H9 (cell line): ENCODE results near the gene PAQR4. TPM values are rescaled to one million over a fixed set of nuclear protein-coding genes. Genes with fewer than 3 reads are reported as not detected.

Experiments
- DNase-seq: peaks from one replicate; pipeline ENCODE4 v3.0.0-alpha.2; 2017
- H2AFZ ChIP-seq: one replicate; pipeline ENCODE4 v1.6.1; 2013; ENCODE audit warnings: mild to moderate bottlenecking, low read length, control low read depth, moderate library complexity
- H2AK5ac ChIP-seq: 2 replicates; pipeline ENCODE4 v1.6.1; 2013; ENCODE audit warnings: low read length, control low read depth, mixed read lengths; ENCODE audit not compliant: insufficient read length
- H2BK120ac ChIP-seq: one replicate; pipeline ENCODE4 v1.6.1; 2013; ENCODE audit warnings: low read depth, mild to moderate bottlenecking, low read length, control low read depth, inconsistent platforms; ENCODE audit not compliant: poor library complexity, severe bottlenecking
- H2BK12ac ChIP-seq: 2 replicates; pipeline ENCODE4 v1.6.1; 2013; ENCODE audit warnings: low read length, control low read depth, mixed read lengths, low read depth; ENCODE audit not compliant: insufficient read length
- H2BK15ac ChIP-seq: 2 replicates; pipeline ENCODE4 v1.6.1; 2013; ENCODE audit warnings: low read depth, low read length, control low read depth
- H2BK20ac ChIP-seq: one replicate; pipeline ENCODE4 v1.6.1; 2013; ENCODE audit warnings: low read depth, mild to moderate bottlenecking, low read length, control low read depth, inconsistent platforms; ENCODE audit not compliant: poor library complexity, severe bottlenecking
- H2BK5ac ChIP-seq: 2 replicates; pipeline ENCODE4 v1.6.1; 2013; ENCODE audit warnings: low read length, control low read depth, mixed read lengths; ENCODE audit not compliant: insufficient read length
- H3K14ac ChIP-seq: 2 replicates; pipeline ENCODE4 v1.6.1; 2013; ENCODE audit warnings: low read length, control low read depth; ENCODE audit not compliant: insufficient read depth
- H3K18ac ChIP-seq: 2 replicates; pipeline ENCODE4 v1.6.1; 2013; ENCODE audit warnings: low read depth, mild to moderate bottlenecking, mixed read lengths, low read length, control low read depth; ENCODE audit not compliant: insufficient read length
- H3K23ac ChIP-seq: 2 replicates; pipeline ENCODE4 v1.6.1; 2013; ENCODE audit warnings: low read length, control low read depth, mixed read lengths, low read depth; ENCODE audit not compliant: insufficient read length
- H3K23me2 ChIP-seq: 2 replicates; pipeline ENCODE4 v1.6.1; 2013; ENCODE audit warnings: low read depth, mild to moderate bottlenecking, mixed read lengths, low read length, control low read depth; ENCODE audit not compliant: insufficient read length, poor library complexity, severe bottlenecking
- H3K27ac ChIP-seq: 2 replicates; pipeline ENCODE4 v1.5.1; 2013; ENCODE audit warnings: low read length, control low read depth, mixed read lengths, low read depth; ENCODE audit not compliant: insufficient read length
- H3K27me3 ChIP-seq: 2 replicates; pipeline ENCODE4 v1.6.1; 2013; ENCODE audit warnings: low read length, control low read depth, inconsistent platforms; ENCODE audit not compliant: insufficient read depth
- H3K4ac ChIP-seq: 2 replicates; pipeline ENCODE4 v1.6.1; 2013; ENCODE audit warnings: low read depth, mild to moderate bottlenecking, control low read depth, inconsistent platforms, low read length, moderate library complexity
- H3K4me1 ChIP-seq: 2 replicates; pipeline ENCODE4 v1.6.1; 2013; ENCODE audit warnings: low read length, control low read depth, inconsistent platforms; ENCODE audit not compliant: insufficient read depth
- H3K4me2 ChIP-seq: 2 replicates; pipeline ENCODE4 v1.6.1; 2013; ENCODE audit warnings: low read length, control low read depth, mixed read lengths; ENCODE audit not compliant: insufficient read length, insufficient read depth
- H3K56ac ChIP-seq: 2 replicates; pipeline ENCODE4 v1.6.1; 2013; ENCODE audit warnings: low read depth, mild to moderate bottlenecking, mixed read lengths, low read length, control low read depth; ENCODE audit not compliant: insufficient read length
- H3K79me1 ChIP-seq: 2 replicates; pipeline ENCODE4 v1.6.1; 2013; ENCODE audit warnings: low read depth, mild to moderate bottlenecking, moderate library complexity, low read length, control low read depth, inconsistent platforms; ENCODE audit not compliant: insufficient read depth, poor library complexity, severe bottlenecking
- H3K79me2 ChIP-seq: 2 replicates; pipeline ENCODE4 v1.6.1; 2013; ENCODE audit warnings: low read length, control low read depth, inconsistent platforms; ENCODE audit not compliant: insufficient read depth
- H3K9ac ChIP-seq: 2 replicates; pipeline ENCODE4 v1.6.1; 2013; ENCODE audit warnings: low read length, control low read depth, mixed read lengths; ENCODE audit not compliant: insufficient read length; ENCODE audit errors: extremely low read depth
- H3K9me3 ChIP-seq: one replicate; pipeline ENCODE4 v1.6.1; 2013; ENCODE audit warnings: low read depth, low read length, inconsistent platforms; ENCODE audit not compliant: control insufficient read depth
- H3T11ph ChIP-seq: one replicate; pipeline ENCODE4 v1.6.1; 2013; ENCODE audit warnings: mild to moderate bottlenecking, low read length, control low read depth, inconsistent platforms
- H4K20me1 ChIP-seq: one replicate; pipeline ENCODE4 v1.6.1; 2013; ENCODE audit not compliant: control insufficient read depth, insufficient read length, insufficient read depth
- H4K5ac ChIP-seq: 2 replicates; pipeline ENCODE4 v1.6.1; 2013; ENCODE audit warnings: low read depth, mild to moderate bottlenecking, mixed read lengths, low read length, control low read depth; ENCODE audit not compliant: insufficient read length
- H4K8ac ChIP-seq: replicated peaks from 2 replicates; pipeline ENCODE4 v1.6.1; 2013; ENCODE audit warnings: low read length, control low read depth, mixed read lengths, low read depth; ENCODE audit not compliant: insufficient read length
- H4K91ac ChIP-seq: 2 replicates; pipeline ENCODE4 v1.6.1; 2013; ENCODE audit warnings: low read depth, mild to moderate bottlenecking, moderate library complexity, mixed read lengths, low read length, control low read depth; ENCODE audit not compliant: insufficient read length
- H3K27ac Mint-ChIP-seq, 3 experiments: 2 replicates in 2 of 3; 3 replicates in 1 of 3; pipeline ENCODE4 v1.8.0; 2020 to 2021; ENCODE audit warnings: mixed read lengths in 3 of 3, mild to moderate bottlenecking in 1 of 3, moderate library complexity in 1 of 3
- H3K27me3 Mint-ChIP-seq: 2 replicates; pipeline ENCODE4 v1.8.0; 2021; ENCODE audit warnings: low read depth, mild to moderate bottlenecking, moderate library complexity, mixed read lengths
- H3K36me3 Mint-ChIP-seq, 3 experiments: 2 replicates in 2 of 3; 3 replicates in 1 of 3; pipeline ENCODE4 v1.8.0; 2020 to 2021; ENCODE audit warnings: low read depth in 3 of 3, mixed read lengths in 3 of 3; ENCODE audit not compliant: insufficient read depth in 1 of 3
- H3K4me1 Mint-ChIP-seq, 2 experiments: 2 replicates each; pipeline ENCODE4 v1.8.0; 2020; ENCODE audit warnings: mixed read lengths in 2 of 2
- H3K4me3 Mint-ChIP-seq, 2 experiments: 2 replicates in 1 of 2; 3 replicates in 1 of 2; pipeline ENCODE4 v1.8.0; 2020 to 2021; ENCODE audit warnings: mild to moderate bottlenecking in 2 of 2, mixed read lengths in 2 of 2, moderate library complexity in 1 of 2
- H3K9me3 Mint-ChIP-seq, 2 experiments: 2 replicates in 1 of 2; 3 replicates in 1 of 2; pipeline ENCODE4 v1.8.0; 2020; ENCODE audit warnings: mild to moderate bottlenecking in 2 of 2, mixed read lengths in 2 of 2, moderate library complexity in 1 of 2
- CTCF ChIP-seq: fragments of 200-600 bp; sonication (generic); conservative IDR thresholded peaks from 3 replicates; pipeline ENCODE4 v1.8.0; 2021; ENCODE audit warnings: antibody characterized with exemption, mild to moderate bottlenecking
- WGBS: extraction: QIAGEN DNeasy Blood & Tissue Kit; methylation state at CpG from one replicate; pipeline ENCODE4 v1.1.7; 2013; ENCODE audit warnings: missing lambda C conversion rate, low lambda C conversion rate, mixed read lengths; ENCODE audit not compliant: insufficient read length; ENCODE audit errors: extremely low coverage; 5-methylcytosine and 5-hydroxymethylcytosine counted together
- total RNA-seq: library from RNA; stranded (reverse); gene quantifications from 2 replicates; pipeline ENCODE4 v1.2.1, GENCODE V29; 2021

The PAQR4 gene
- total RNA-seq, 1 experiment from 2014 or later = 32.1 TPM

GRCh38 chr16:2985893-2986355, 16.8 kb downstream of the PAQR4 start:
- no peak overlapping the region for H3K18ac ChIP-seq
- no peaks in the 10 kb centered on the region for H3K79me1 ChIP-seq
- H3K23ac ChIP-seq = no peak overlapping the region
- H2AK5ac ChIP-seq = no peak overlapping the region
- no peak overlapping the region for H2BK12ac ChIP-seq
- Mint-ChIP-seq H3K9me3 (no peaks in the 10 kb centered on the region), H3K27me3 (peaks cover 10% of the 10 kb centered on the region), H3K27ac (no peak overlapping the region), H3K4me3 (no peak overlapping the region), H3K36me3 (no peaks in the 10 kb centered on the region), H3K4me1 (peaks cover 30 to 54% of the 10 kb centered on the region in 2 experiments)
- H3K79me2 ChIP-seq = no peaks in the 10 kb centered on the region
- no peak overlapping the region for H4K5ac ChIP-seq
- no peak overlapping the region for H3K9ac ChIP-seq
- no peak overlapping the region for H3K14ac ChIP-seq
- no peak overlapping the region for H2BK20ac ChIP-seq
- no peak overlapping the region for H3K56ac ChIP-seq
- H3K27ac ChIP-seq = no peak overlapping the region
- no peak overlapping the region for H3K4ac ChIP-seq
- H3T11ph ChIP-seq = no peak overlapping the region
- no peak overlapping the region for H3K4me2 ChIP-seq
- DNase-seq = no peak
- no peaks in the 10 kb centered on the region for H3K9me3 ChIP-seq
- H4K8ac ChIP-seq = no peak overlapping the region
- no peak for TF ChIP-seq CTCF
- H2BK15ac ChIP-seq = no peak overlapping the region
- no peaks in the 10 kb centered on the region for H4K20me1 ChIP-seq
- no peak overlapping the region for H2BK5ac ChIP-seq
- H3K23me2 ChIP-seq = peaks cover under 1% of the 10 kb centered on the region
- no peaks in the 10 kb centered on the region for H3K27me3 ChIP-seq
- WGBS = no CpG with 5 or more reads among the region's 15 CpGs
- H4K91ac ChIP-seq = no peak overlapping the region
- H2BK120ac ChIP-seq = no peak overlapping the region
- no peaks in the 10 kb centered on the region; the same call in 1 of the 2 replicates for H3K4me1 ChIP-seq
- H2AFZ ChIP-seq = no peak overlapping the region
